GM12878 (cell line): ENCODE results near the gene DPF3. TPM values are rescaled to one million over a fixed set of nuclear protein-coding genes. Genes with fewer than 3 reads are reported as not detected.

Source experiments
- ATAC-seq: fragments of 200-7000 bp; cut with Tn5 transposase; 3 replicates; pipeline ENCODE4 v1.9.1; 2020; ENCODE audit warnings: mild to moderate bottlenecking, moderate library complexity
- Bru-seq: library from RNA; stranded (reverse); fragments of 400-500 nt; gene quantifications from one replicate; lab custom pipeline; 2021; lab: Mats Ljungman, UMichigan
- BruChase-seq, 2 experiments: library from RNA; stranded (reverse); fragments of 400-500 nt; gene quantifications; one replicate each; lab custom pipeline; 2021; lab: Mats Ljungman, UMichigan
- BruUV-seq: library from RNA; stranded (reverse); fragments of 400-500 nt; replicated peaks from 2 replicates; lab custom pipeline; 2021; lab: Mats Ljungman, UMichigan
- CTCF ChIA-PET: fragments of 300-600 bp; sonication (Branson Sonifier 250); formaldehyde crosslinking; extraction: SDS; loops from one replicate; lab custom pipeline; 2021; ENCODE audit warnings: inconsistent platforms; lab: Yijun Ruan, JAX
- POLR2A ChIA-PET: fragments of 350-600 bp; formaldehyde crosslinking; extraction: SDS; loops from one replicate; lab custom pipeline; 2021; ENCODE audit warnings: inconsistent platforms; lab: Charles Lee
- RAD21 ChIA-PET: fragments of 300-600 bp; sonication (Branson Sonifier 250); formaldehyde crosslinking; loops from one replicate; lab custom pipeline; 2023; ENCODE audit warnings: antibody characterized with exemption; ENCODE audit not compliant: unreplicated experiment; lab: Charles Lee
- SMC1A ChIA-PET: fragments of 300-600 bp; sonication (Branson Sonifier 250); formaldehyde crosslinking; loops from one replicate; lab custom pipeline; 2023; ENCODE audit not compliant: unreplicated experiment, uncharacterized antibody; lab: Charles Lee
- DNase-seq: peaks from one replicate; pipeline ENCODE4 v3.0.0-alpha.2; 2011; ENCODE audit warnings: low read depth, low spot score
- FAIRE-seq: peaks from 3 replicates; lab custom pipeline; 2011; peaks lifted over from hg19 to GRCh38; lab: Jason Lieb, UNC
- H2AFZ ChIP-seq: 2 replicates; pipeline ENCODE4 v1.6.0; 2011; ENCODE audit warnings: low read depth, low read length, control low read depth; ENCODE audit not compliant: control insufficient read depth
- H3K27ac ChIP-seq: 2 replicates; pipeline ENCODE4 v1.5.1; 2011; ENCODE audit warnings: control low read depth; ENCODE audit not compliant: control insufficient read depth, insufficient read depth
- H3K27me3 ChIP-seq, 2 experiments: replicated peaks in 1 of 2; 2 replicates each; pipeline versions ENCODE4 v1.6.0 to v1.6.1; 2011; ENCODE audit warnings: low read length in 1 of 2; ENCODE audit not compliant: control insufficient read depth in 2 of 2, insufficient read depth in 2 of 2
- H3K36me3 ChIP-seq, 2 experiments: 2 replicates each; pipeline ENCODE4 v1.5.1; 2011; ENCODE audit warnings: low read length in 1 of 2; ENCODE audit not compliant: control insufficient read depth in 2 of 2, insufficient read depth in 2 of 2
- H3K4me1 ChIP-seq: 2 replicates; pipeline ENCODE4 v1.6.1; 2011; ENCODE audit warnings: mild to moderate bottlenecking, low read length, moderate library complexity, mixed read lengths; ENCODE audit not compliant: control insufficient read depth, insufficient read depth
- H3K4me2 ChIP-seq: 2 replicates; pipeline ENCODE4 v1.6.0; 2011; ENCODE audit warnings: control low read depth; ENCODE audit not compliant: control insufficient read depth, insufficient read depth
- H3K4me3 ChIP-seq: fragments of 200-600 bp; sonication (generic); 2 replicates; pipeline ENCODE4 v1.5.1; 2016
- H3K79me2 ChIP-seq: 2 replicates; pipeline ENCODE4 v1.6.0; 2011; ENCODE audit warnings: low read length; ENCODE audit not compliant: control insufficient read depth, insufficient read depth
- H3K9ac ChIP-seq: 2 replicates; pipeline ENCODE4 v1.8.0; 2011; ENCODE audit warnings: low read length, control low read depth, mixed read lengths; ENCODE audit not compliant: control insufficient read depth, insufficient read depth
- H3K9me3 ChIP-seq: replicated peaks from 3 replicates; pipeline ENCODE4 v1.5.1; 2011; ENCODE audit warnings: mild to moderate bottlenecking, low read length; ENCODE audit not compliant: control insufficient read depth, insufficient read depth
- H4K20me1 ChIP-seq: 2 replicates; pipeline ENCODE4 v1.6.0; 2011; ENCODE audit not compliant: control insufficient read depth, insufficient read depth
- ATF3 ChIP-seq: IDR thresholded peaks from 2 replicates; pipeline ENCODE4 v1.6.1; 2011; ENCODE audit warnings: low read depth, mild to moderate bottlenecking, low read length, moderate library complexity, borderline replicate concordance; ENCODE audit errors: extremely low read depth
- FOS ChIP-seq: IDR thresholded peaks from 3 replicates; pipeline ENCODE4 v1.6.1; 2011; ENCODE audit warnings: borderline replicate concordance; ENCODE audit not compliant: insufficient read length; ENCODE audit errors: extremely low read depth
- FOXK2 ChIP-seq: fragments of 450-650 bp; IDR thresholded peaks from 2 replicates; pipeline ENCODE4 v1.6.1; 2017; ENCODE audit warnings: mild to moderate bottlenecking, moderate library complexity
- GATAD2B ChIP-seq: fragments of 450-650 bp; conservative IDR thresholded peaks from 2 replicates; pipeline ENCODE4 v1.6.1; 2017; ENCODE audit warnings: low read depth, mild to moderate bottlenecking, moderate library complexity
- HDAC2 ChIP-seq: fragments of 200-600 bp; sonication (generic); IDR thresholded peaks from 2 replicates; pipeline ENCODE4 v1.6.1; 2017
- IRF5 ChIP-seq: fragments of 450-650 bp; IDR thresholded peaks from 2 replicates; pipeline ENCODE4 v1.6.1; 2017; ENCODE audit warnings: borderline replicate concordance
- POLR2AphosphoS2 ChIP-seq: IDR thresholded peaks from 2 replicates; pipeline ENCODE4 v1.6.1; 2011; ENCODE audit warnings: low read depth, mild to moderate bottlenecking, low read length, improper control_type of control experiment, moderate library complexity
- RAD51 ChIP-seq: fragments of 450-650 bp; IDR thresholded peaks from 2 replicates; pipeline ENCODE4 v1.6.1; 2016; ENCODE audit warnings: moderate library complexity, mild to moderate bottlenecking, inconsistent platforms
- RBBP5 ChIP-seq: fragments of 200-600 bp; sonication (generic); conservative IDR thresholded peaks from 2 replicates; pipeline ENCODE4 v1.6.1; 2016
- RELB ChIP-seq: fragments of 450-650 bp; IDR thresholded peaks from 2 replicates; pipeline ENCODE4 v1.6.1; 2017; ENCODE audit warnings: low read depth, mild to moderate bottlenecking, moderate library complexity
- RFX5 ChIP-seq: IDR thresholded peaks from 2 replicates; pipeline ENCODE4 v1.6.1; 2011; ENCODE audit warnings: low read depth, low read length, improper control_type of control experiment
- STAT1 ChIP-seq: fragments of 450-650 bp; conservative IDR thresholded peaks from 2 replicates; pipeline ENCODE4 v1.6.1; 2014; ENCODE audit warnings: antibody characterized with exemption, mild to moderate bottlenecking
- TAF1 ChIP-seq: IDR thresholded peaks from 2 replicates; pipeline ENCODE4 v1.6.1; 2011; ENCODE audit warnings: mild to moderate bottlenecking, low read depth, low read length, borderline replicate concordance
- TARDBP ChIP-seq: IDR thresholded peaks from 2 replicates; pipeline ENCODE4 v1.6.1; 2016; ENCODE audit warnings: borderline replicate concordance
- ZNF622 ChIP-seq: fragments of 450-650 bp; IDR thresholded peaks from 2 replicates; pipeline ENCODE4 v1.6.1; 2017; ENCODE audit warnings: mild to moderate bottlenecking, inconsistent platforms
- WGBS: methylation state at CpG from one replicate; pipeline ENCODE4 v1.1.6; 2016; ENCODE audit warnings: low lambda C conversion rate; ENCODE audit not compliant: insufficient replicate concordance, insufficient coverage; ENCODE audit errors: missing lambda C conversion rate; 5-methylcytosine and 5-hydroxymethylcytosine counted together
- in situ Hi-C: fragments of 300-500 bp; cut with MboI; formaldehyde crosslinking; loops from 9 replicates; pipeline ENCODE4 v1.14.3; 2018; ENCODE audit warnings: mixed read lengths
- intact Hi-C: fragments of 100-400 bp; cut with micrococcal nuclease; formaldehyde crosslinking; loops from one replicate; pipeline ENCODE4 v1.14.2; 2022; ENCODE audit not compliant: unreplicated experiment
- long read RNA-seq, 2 experiments: library from polyadenylated mRNA; unstranded; transcript quantifications; one replicate each; pipeline ENCODE4 v2.0.0, GENCODE V29; 2019 to 2020
- polyA minus RNA-seq, 3 experiments: library from RNA; depleted of rRNA, polyadenylated mRNA; stranded (reverse); fragments of >200 nt; gene quantifications; 2 replicates each; pipeline ENCODE4 v1.2.3, GENCODE V29; 2011
- polyA plus RNA-seq, 11 experiments: library from polyadenylated mRNA; depleted of rRNA in 4 of 11; unstranded in 6 of 11; stranded (reverse) in 5 of 11; fragments of >200 nt; fragmentation: Nextera tagmentation in 4 of 11; fragmentation: Illumina TruSeq in 1 of 11; extraction: Ambion mirVana in 4 of 11; extraction: Trizol in 1 of 11; gene quantifications; 1 replicate in 1 of 11; 2 replicates in 10 of 11; pipeline versions ENCODE4 v1.2.1 to v1.2.3, GENCODE V29; 2011 to 2016; ENCODE audit warnings: inconsistent platforms in 2 of 11, missing spikeins in 2 of 11, low read depth in 1 of 11
- total RNA-seq, 4 experiments: library from RNA; depleted of rRNA in 3 of 4; stranded (reverse); fragments of >200 nt in 3 of 4; fragmentation: Illumina TruSeq in 1 of 4; extraction: Trizol in 1 of 4; gene quantifications; 2 replicates each; pipeline versions ENCODE4 v1.2.1 to v1.2.3, GENCODE V29; 2013 to 2021

Gene DPF3
- total RNA-seq (2013; cell fraction: nucleolus; rRNA removed), result 7.7 and 11.6 TPM in 2 replicates
- total RNA-seq (2014; rRNA removed) (1.9 and 3.6 TPM in 2 replicates), total RNA-seq (2014; rRNA removed; fragmentation: Illumina TruSeq; extraction: Trizol) (1.5 and 2.5 TPM in 2 replicates), total RNA-seq (2021) (2.7 and 3.2 TPM in 2 replicates), polyA plus RNA-seq (2011; rRNA removed) (7.3 and 8.0 TPM in 2 replicates), polyA plus RNA-seq (2014; fragmentation: Illumina TruSeq; extraction: Trizol) (2.5 and 3.3 TPM in 2 replicates), polyA plus RNA-seq (2014; fragmentation: Nextera tagmentation; extraction: Ambion mirVana) (under 1 TPM; 0.69 to 0.87 TPM), polyA plus RNA-seq (2014; rRNA removed) (3.2 and 3.8 TPM in 2 replicates), polyA plus RNA-seq (2016; fragmentation: Nextera tagmentation; extraction: Ambion mirVana) (1 to 10 TPM; 1.7 to 1.8 TPM), polyA minus RNA-seq (2011; rRNA and poly(A)+ RNA removed) (7.5 and 12.8 TPM in 2 replicates), Bru-seq, nascent RNA (percentile 49 among the genes with signal in this experiment), BruChase-seq, experiment 1, labeled RNA remaining after a 6-hour chase (percentile 53 among the genes with signal in this experiment), BruChase-seq, experiment 2, labeled RNA remaining after a 2-hour chase (percentile 48 among the genes with signal in this experiment)
- polyA plus RNA-seq (2011; ENCODE audit: low read depth), result 0.29 TPM
- 4.3 and 5.3 TPM in 2 replicates for polyA plus RNA-seq (2011; cell fraction: cytosol; rRNA removed)
- polyA plus RNA-seq (2011; cell fraction: nucleus; rRNA removed), result 23.5 and 28.7 TPM in 2 replicates
- 0.59 and 1.2 TPM in 2 replicates for polyA plus RNA-seq (2012)
- polyA minus RNA-seq (2011; cell fraction: cytosol; rRNA and poly(A)+ RNA removed), result 2.7 and 3.8 TPM in 2 replicates
- polyA minus RNA-seq (2011; cell fraction: nucleus; rRNA and poly(A)+ RNA removed), result 15.7 and 40.2 TPM in 2 replicates
- long read RNA-seq, experiment 1, partial matches to known transcripts, result 2 of 8 reads
- long read RNA-seq, experiment 1, other reads (novel, unspliced or antisense), result 6 of 8 reads
- long read RNA-seq, experiment 2, partial matches to known transcripts, result 1 of 4 reads
- long read RNA-seq, experiment 2, other reads (novel, unspliced or antisense), result 3 of 4 reads

GRCh38 chr14:72893636-72894322 lies at the start of gene DPF3:
DPF3 (minus strand) TSS chr14:72894101; CDS start chr14:72894088, 13 bp downstream.
- RAD21 ChIA-PET, result interaction anchor here (0.7 to 3.9 kb wide), 17 partner anchors 9 to 417 kb away, joined by 3 to 31 read pairs (median 4); no protein-coding TSS in a partner anchor
- ATAC-seq, result peak; percentile 99
- H4K20me1 ChIP-seq, result no peaks in the 10 kb centered on the region
- under 1% methylated on average over 54 of the region's 54 CpGs for WGBS
- in situ Hi-C loops (no loop called here), intact Hi-C loops (no loop called here)
- peak; percentile 99 for FAIRE-seq
- SMC1A ChIA-PET, result interaction anchor here (0.8 to 2.6 kb wide), 20 partner anchors 8 to 380 kb away, joined by 3 to 25 read pairs (median 4); no protein-coding TSS in a partner anchor
- H2AFZ ChIP-seq, result peak within 1 kb of the TSS; percentile 75
- H3K4me2 ChIP-seq, result peak within 1 kb of the TSS; percentile 96
- H3K4me1 ChIP-seq, result peaks cover 5% of the 10 kb centered on the region; the same call in 1 of the 2 replicates
- CTCF ChIA-PET, result interaction anchor here (0.6 to 2.6 kb wide), 15 partner anchors 10 to 615 kb away, joined by 3 to 40 read pairs (median 3); no protein-coding TSS in a partner anchor
- no peaks in the 10 kb centered on the region for H3K79me2 ChIP-seq
- peak within 1 kb of the TSS; percentile 40; the same call in 1 of the 2 replicates for H3K9ac ChIP-seq
- peak within 1 kb of the TSS; percentile 98 for H3K4me3 ChIP-seq
- H3K9me3 ChIP-seq, result no peaks in the 10 kb centered on the region
- POLR2A ChIA-PET, result interaction anchor here (0.5 to 2.2 kb wide), 9 partner anchors 10 to 389 kb away, joined by 3 to 8 read pairs (median 4); no protein-coding TSS in a partner anchor
- no TSS peak for BruUV-seq
- peak; percentile 75 for DNase-seq
- H3K36me3 ChIP-seq, result no peaks in the 10 kb centered on the region
- no peaks in the 10 kb centered on the region for H3K27me3 ChIP-seq
- H3K27ac ChIP-seq, result no peak within 1 kb of the TSS
- TF ChIP-seq POLR2AphosphoS2 (no peak), GATAD2B (no peak), RBBP5 (no peak), FOS (peak; percentile 32), HDAC2 (no peak), RFX5 (peak; percentile 81; the same call in 1 of the 2 replicates), TAF1 (0 out of 2 replicates have a peak, but pooled peaks have one; percentile 41), FOXK2 (no peak), RAD51 (no peak), TARDBP (no peak), ATF3 (no peak), RELB (peak; percentile 47; the same call in 1 of the 2 replicates), ZNF622 (no peak), STAT1 (no peak), IRF5 (no peak)
